DOHH2 (cell line): ENCODE data around the gene OSBPL3.

ENCODE experiments used
- H3F3A ChIP-seq: fragments of 200-600 bp; sonication (generic), shearing (Covaris generic); 2 replicates; pipeline ENCODE4 v1.6.0; 2016; ENCODE audit warnings: antibody characterized with exemption, mild to moderate bottlenecking; ENCODE audit not compliant: control insufficient read depth, insufficient read depth
- H3K27ac ChIP-seq: fragments of 200-600 bp; sonication (generic); 2 replicates; pipeline ENCODE4 v1.5.1; 2014; ENCODE audit warnings: low read depth, mild to moderate bottlenecking, low read length, moderate library complexity
- H3K27me3 ChIP-seq: fragments of 200-600 bp; sonication (generic); 2 replicates; pipeline ENCODE4 v1.6.1; 2014; ENCODE audit warnings: mild to moderate bottlenecking, low read length, mixed read lengths; ENCODE audit not compliant: control insufficient read depth
- H3K36me3 ChIP-seq: fragments of 200-600 bp; sonication (generic); 2 replicates; pipeline ENCODE4 v1.6.1; 2014; ENCODE audit warnings: mild to moderate bottlenecking, low read length, moderate library complexity, mixed read lengths; ENCODE audit not compliant: control insufficient read depth
- H3K4me1 ChIP-seq: fragments of 200-600 bp; sonication (generic); 2 replicates; pipeline ENCODE4 v1.6.1; 2014; ENCODE audit warnings: mild to moderate bottlenecking, low read length, mixed read lengths; ENCODE audit not compliant: control insufficient read depth
- H3K4me2 ChIP-seq: fragments of 200-600 bp; sonication (generic); 2 replicates; pipeline ENCODE4 v1.6.0; 2014; ENCODE audit warnings: mild to moderate bottlenecking, low read length, moderate library complexity
- H3K4me3 ChIP-seq: fragments of 200-600 bp; sonication (generic); 2 replicates; pipeline ENCODE4 v1.5.1; 2014; ENCODE audit warnings: mild to moderate bottlenecking, low read length, mixed read lengths
- H3K79me2 ChIP-seq: fragments of 200-600 bp; sonication (generic); 2 replicates; pipeline ENCODE4 v1.6.1; 2014; ENCODE audit warnings: mild to moderate bottlenecking, low read length, mixed read lengths; ENCODE audit not compliant: control insufficient read depth
- H3K9me2 ChIP-seq: fragments of 200-600 bp; sonication (generic); replicated peaks from 2 replicates; pipeline ENCODE4 v1.6.1; 2014; ENCODE audit warnings: mild to moderate bottlenecking, low read length, mixed read lengths; ENCODE audit not compliant: control insufficient read depth
- H3K9me3 ChIP-seq: fragments of 200-600 bp; sonication (generic); 2 replicates; pipeline ENCODE4 v1.6.1; 2014; ENCODE audit warnings: antibody characterized with exemption, low read length, mixed read lengths; ENCODE audit not compliant: control insufficient read depth, insufficient read depth
- H4K20me1 ChIP-seq: fragments of 200-600 bp; sonication (generic); 2 replicates; pipeline ENCODE4 v1.6.0; 2014; ENCODE audit warnings: low read depth, mild to moderate bottlenecking, antibody characterized with exemption, low read length, moderate library complexity; ENCODE audit not compliant: control insufficient read depth, insufficient read depth
- EZH2phosphoT487 ChIP-seq: fragments of 200-600 bp; sonication (generic); IDR thresholded peaks from 2 replicates; pipeline ENCODE4 v1.6.1; 2017; ENCODE audit warnings: borderline replicate concordance, mild to moderate bottlenecking, antibody characterized with exemption, low read length, moderate library complexity, mixed read lengths
- TF ChIP-seq, protein P1 (sequence below): fragments of 200-600 bp; sonication (generic); IDR thresholded peaks from one replicate; pipeline ENCODE4 v1.5.1; 2014; ENCODE audit warnings: antibody characterized with exemption, mild to moderate bottlenecking, low read depth, low read length; ENCODE audit not compliant: poor library complexity, severe bottlenecking

The OSBPL3 gene

DNA sequence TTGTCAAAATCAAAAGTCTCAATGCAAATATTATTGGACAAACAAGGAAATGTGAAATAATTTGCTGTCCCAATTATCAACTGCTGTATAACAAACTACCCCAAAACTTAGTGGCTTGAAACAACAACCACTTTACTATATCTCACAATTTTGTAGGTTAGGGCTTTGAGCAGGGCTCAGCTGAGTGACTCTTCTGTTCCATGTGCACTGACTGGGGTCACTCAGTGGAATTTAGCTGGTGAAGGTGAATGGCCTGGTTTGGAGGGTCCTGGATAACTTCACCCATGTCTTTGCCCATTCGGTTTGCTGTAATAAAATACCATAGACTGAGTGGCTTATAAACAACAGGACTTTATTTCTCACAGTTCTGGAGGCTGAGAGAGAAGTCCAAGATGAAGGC, 219.0 kb downstream of the OSBPL3 start:
- Histone ChIP-seq H3K4me3 (no peak overlapping the region), H3F3A (no peaks in the 10 kb centered on the region), H3K9me3 (no peaks in the 10 kb centered on the region), H3K4me2 (no peak overlapping the region), H3K79me2 (no peaks in the 10 kb centered on the region), H4K20me1 (no peaks in the 10 kb centered on the region), H3K4me1 (peaks cover 3% of the 10 kb centered on the region; the same call in 1 of the 2 replicates), H3K9me2 (no peaks in the 10 kb centered on the region), H3K27me3 (peaks cover 64% of the 10 kb centered on the region), H3K27ac (no peak overlapping the region), H3K36me3 (no peaks in the 10 kb centered on the region)
- TF ChIP-seq, protein P1, sequence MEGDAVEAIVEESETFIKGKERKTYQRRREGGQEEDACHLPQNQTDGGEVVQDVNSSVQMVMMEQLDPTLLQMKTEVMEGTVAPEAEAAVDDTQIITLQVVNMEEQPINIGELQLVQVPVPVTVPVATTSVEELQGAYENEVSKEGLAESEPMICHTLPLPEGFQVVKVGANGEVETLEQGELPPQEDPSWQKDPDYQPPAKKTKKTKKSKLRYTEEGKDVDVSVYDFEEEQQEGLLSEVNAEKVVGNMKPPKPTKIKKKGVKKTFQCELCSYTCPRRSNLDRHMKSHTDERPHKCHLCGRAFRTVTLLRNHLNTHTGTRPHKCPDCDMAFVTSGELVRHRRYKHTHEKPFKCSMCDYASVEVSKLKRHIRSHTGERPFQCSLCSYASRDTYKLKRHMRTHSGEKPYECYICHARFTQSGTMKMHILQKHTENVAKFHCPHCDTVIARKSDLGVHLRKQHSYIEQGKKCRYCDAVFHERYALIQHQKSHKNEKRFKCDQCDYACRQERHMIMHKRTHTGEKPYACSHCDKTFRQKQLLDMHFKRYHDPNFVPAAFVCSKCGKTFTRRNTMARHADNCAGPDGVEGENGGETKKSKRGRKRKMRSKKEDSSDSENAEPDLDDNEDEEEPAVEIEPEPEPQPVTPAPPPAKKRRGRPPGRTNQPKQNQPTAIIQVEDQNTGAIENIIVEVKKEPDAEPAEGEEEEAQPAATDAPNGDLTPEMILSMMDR: no peak
- no peak for TF ChIP-seq EZH2phosphoT487

DNA sequence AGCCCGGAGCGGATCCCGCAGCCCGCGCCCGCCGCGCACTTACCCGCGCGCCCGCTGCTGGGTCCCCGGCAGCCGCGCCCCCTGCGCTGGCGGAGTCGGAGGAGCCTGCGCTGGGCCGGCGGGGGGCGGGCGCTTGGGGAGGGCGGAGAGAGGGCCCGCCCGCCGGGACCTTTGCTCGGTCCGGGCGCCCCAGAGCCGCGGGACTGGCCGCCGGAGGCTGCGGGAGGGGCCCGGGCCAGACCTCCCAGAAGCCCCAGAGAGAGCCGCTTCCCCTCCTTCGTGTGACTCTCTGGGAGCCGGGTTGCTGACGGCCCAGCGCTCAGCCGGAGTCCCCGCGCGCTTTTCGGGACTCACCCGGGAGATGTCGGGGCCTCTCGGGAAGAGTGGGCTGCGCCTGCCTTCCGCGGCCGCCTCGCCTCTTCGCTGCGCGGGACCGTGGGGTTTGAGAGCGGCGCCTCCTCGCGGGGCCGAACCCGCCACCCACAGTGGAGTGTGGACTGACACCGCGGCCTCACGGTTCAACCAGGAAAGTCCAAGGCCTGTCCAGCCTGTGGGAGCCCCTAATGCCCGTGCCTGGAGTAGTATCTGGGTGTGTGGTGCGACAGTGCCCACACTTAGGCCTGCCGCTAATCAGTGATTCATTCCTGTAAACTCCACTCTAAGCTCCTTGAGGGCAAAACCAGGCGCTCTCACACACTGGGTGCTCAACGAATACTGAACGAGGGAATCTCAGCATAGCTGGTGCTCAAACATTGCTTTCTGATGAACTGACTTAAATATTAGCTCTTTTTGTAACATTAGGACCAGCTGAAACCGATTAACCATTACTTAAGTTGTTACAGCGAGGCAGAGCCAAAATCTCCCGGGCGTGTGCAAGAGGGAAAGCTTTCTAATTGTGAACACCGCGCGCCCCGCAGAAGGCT, 222.4 kb downstream of the OSBPL3 start, which contains the start of gene GSDME:
TSS of gene GSDME (minus strand) at position 112 of the 923 bp plus-strand sequence. CDS start 7,690 bp downstream, outside the sequence.
- H4K20me1 ChIP-seq: no peaks in the 10 kb centered on the region
- peak within 1 kb of the TSS; percentile 49 for H3K4me2 ChIP-seq
- no peaks in the 10 kb centered on the region for H3K9me2 ChIP-seq
- peak; percentile 90 for TF ChIP-seq EZH2phosphoT487
- TF ChIP-seq, protein P1: no peak
- no peaks in the 10 kb centered on the region for H3K9me3 ChIP-seq
- peak within 1 kb of the TSS; percentile 51 for H3K4me3 ChIP-seq
- H3K27me3 ChIP-seq: peaks cover 84% of the 10 kb centered on the region
- H3K27ac ChIP-seq: no peak within 1 kb of the TSS
- peaks cover 3% of the 10 kb centered on the region; the same call in 1 of the 2 replicates for H3K4me1 ChIP-seq
- H3K36me3 ChIP-seq: no peaks in the 10 kb centered on the region
- H3F3A ChIP-seq: no peaks in the 10 kb centered on the region
- no peaks in the 10 kb centered on the region for H3K79me2 ChIP-seq

DNA sequence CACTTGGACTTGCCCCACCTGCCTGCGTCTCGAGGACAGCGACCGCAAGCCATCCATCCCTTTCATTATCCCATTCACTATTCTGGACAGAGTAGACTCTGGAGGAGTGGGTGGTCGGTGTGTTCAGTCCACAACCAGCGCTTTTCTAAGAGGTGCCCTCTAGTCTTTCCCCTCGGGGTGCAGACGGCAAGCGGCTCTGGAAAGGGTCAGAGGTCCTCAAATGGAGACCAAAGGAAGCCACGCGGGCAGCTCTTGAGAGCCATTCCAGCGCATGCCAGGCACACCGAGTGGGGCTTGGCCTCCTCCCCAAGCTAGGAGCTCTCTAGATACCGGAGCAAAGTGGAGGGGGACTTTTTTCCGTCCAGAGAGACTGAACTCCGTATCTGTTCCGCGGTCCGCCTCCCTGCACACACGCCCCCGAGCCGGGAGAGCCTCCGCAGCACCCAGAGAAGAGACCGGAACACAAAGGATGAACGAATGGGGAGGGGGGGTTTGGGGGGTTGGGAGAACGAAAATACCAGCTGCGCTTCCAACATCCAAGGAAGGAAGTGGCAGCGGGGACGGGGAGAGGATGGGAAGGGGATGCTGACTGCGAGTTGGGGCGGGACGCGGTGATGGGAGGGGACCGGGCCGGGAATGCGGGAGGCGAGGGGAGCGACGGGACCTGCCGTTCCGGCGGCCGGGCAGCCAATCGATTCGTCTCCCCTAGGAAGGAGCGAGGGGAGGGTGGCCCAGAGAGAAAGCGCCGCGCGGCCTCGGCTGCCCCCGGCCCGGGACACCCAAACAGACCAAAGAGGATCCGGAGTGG, 223.2 kb downstream of the OSBPL3 start:
- Histone ChIP-seq H3F3A (no peaks in the 10 kb centered on the region), H3K36me3 (no peaks in the 10 kb centered on the region), H4K20me1 (no peaks in the 10 kb centered on the region), H3K4me1 (peaks cover 3% of the 10 kb centered on the region; the same call in 1 of the 2 replicates), H3K9me2 (no peaks in the 10 kb centered on the region), H3K79me2 (no peaks in the 10 kb centered on the region), H3K9me3 (no peaks in the 10 kb centered on the region), H3K4me3 (peak overlapping the region; percentile 51), H3K27me3 (peaks cover 84% of the 10 kb centered on the region), H3K4me2 (peak overlapping the region; percentile 49), H3K27ac (no peak overlapping the region)
- peak; percentile 50; the same call in 1 of the 2 replicates for TF ChIP-seq EZH2phosphoT487
- TF ChIP-seq, protein P1: no peak
